ENCODE results near the gene DLG2.

Gene DLG2

GRCh38 chr11:84249344-84250135 is 1377.6 kb downstream of the DLG2 start:
- in situ Hi-C loops (cut with MboI; ENCODE audit: low sequenced_read_pairs): no loop called here

- in situ Hi-C loops (cut with MboI; ENCODE audit: low sequenced_read_pairs): no loop called here
These were observed 1379.2 kb downstream of the DLG2 start for GRCh38 chr11:84247926-84248325.

GRCh38 chr11:84247129-84247528 is 1380.0 kb downstream of the DLG2 start:
- in situ Hi-C loops (cut with MboI; ENCODE audit: low sequenced_read_pairs): no loop called here

- in situ Hi-C loops (cut with MboI; ENCODE audit: low sequenced_read_pairs): no loop called here
These were observed 1383.4 kb downstream of the DLG2 start for GRCh38 chr11:84243629-84244263.

- in situ Hi-C loops (cut with MboI; ENCODE audit: low sequenced_read_pairs): no loop called here
These were observed 1385.6 kb downstream of the DLG2 start for GRCh38 chr11:84241343-84242131.

GRCh38 chr11:84240847-84241246 is 1386.3 kb downstream of the DLG2 start:
- in situ Hi-C loops (cut with MboI; ENCODE audit: low sequenced_read_pairs): no loop called here

GRCh38 chr11:84236436-84236835 is 1390.7 kb downstream of the DLG2 start:
- in situ Hi-C loops (cut with MboI; ENCODE audit: low sequenced_read_pairs): no loop called here

GRCh38 chr11:84234462-84235202 is 1392.5 kb downstream of the DLG2 start:
- in situ Hi-C loops (cut with MboI; ENCODE audit: low sequenced_read_pairs): no loop called here

GRCh38 chr11:84234011-84234410 is 1393.1 kb downstream of the DLG2 start:
- in situ Hi-C loops (cut with MboI; ENCODE audit: low sequenced_read_pairs): no loop called here

GRCh38 chr11:84232511-84232910 is 1394.6 kb downstream of the DLG2 start:
- in situ Hi-C loops (cut with MboI; ENCODE audit: low sequenced_read_pairs): no loop called here

- in situ Hi-C loops (cut with MboI; ENCODE audit: low sequenced_read_pairs): no loop called here
These were observed 1396.7 kb downstream of the DLG2 start for GRCh38 chr11:84230402-84230801.

- in situ Hi-C loops (cut with MboI; ENCODE audit: low sequenced_read_pairs): no loop called here
These were observed 1399.0 kb downstream of the DLG2 start for GRCh38 chr11:84227970-84228665.

GRCh38 chr11:84224042-84224441 is 1403.1 kb downstream of the DLG2 start:
- in situ Hi-C loops (cut with MboI; ENCODE audit: low sequenced_read_pairs): no loop called here

GRCh38 chr11:84218318-84218717 is 1408.8 kb downstream of the DLG2 start:
- in situ Hi-C loops (cut with MboI; ENCODE audit: low sequenced_read_pairs): no loop called here

GRCh38 chr11:84215672-84216071 is 1411.5 kb downstream of the DLG2 start:
- in situ Hi-C loops (cut with MboI; ENCODE audit: low sequenced_read_pairs): no loop called here

- in situ Hi-C loops (cut with MboI; ENCODE audit: low sequenced_read_pairs): no loop called here
These were observed 1412.6 kb downstream of the DLG2 start for GRCh38 chr11:84214557-84214956.

GRCh38 chr11:84212468-84213390 is 1414.4 kb downstream of the DLG2 start:
- in situ Hi-C loops (cut with MboI; ENCODE audit: low sequenced_read_pairs): no loop called here

GRCh38 chr11:84211896-84212295 is 1415.2 kb downstream of the DLG2 start:
- in situ Hi-C loops (cut with MboI; ENCODE audit: low sequenced_read_pairs): no loop called here

GRCh38 chr11:84194696-84195095 is 1432.4 kb downstream of the DLG2 start:
- in situ Hi-C loops (cut with MboI; ENCODE audit: low sequenced_read_pairs): no loop called here

Measured in HL-60/S4 treated with phorbol 12-myristate 13-acetate at 8.2 ng/mL for 4 days and 3 days (cell line).